GM18517 (cell line): ENCODE measurements around the gene EPN2.

Source experiments
- ATAC-seq: cut with Tn5 transposase; IDR thresholded peaks from one replicate; pipeline ENCODE4 v1.9.1; 2021; ENCODE audit warnings: mild to moderate bottlenecking, moderate library complexity; ENCODE audit not compliant: unreplicated experiment

Gene EPN2

DNA sequence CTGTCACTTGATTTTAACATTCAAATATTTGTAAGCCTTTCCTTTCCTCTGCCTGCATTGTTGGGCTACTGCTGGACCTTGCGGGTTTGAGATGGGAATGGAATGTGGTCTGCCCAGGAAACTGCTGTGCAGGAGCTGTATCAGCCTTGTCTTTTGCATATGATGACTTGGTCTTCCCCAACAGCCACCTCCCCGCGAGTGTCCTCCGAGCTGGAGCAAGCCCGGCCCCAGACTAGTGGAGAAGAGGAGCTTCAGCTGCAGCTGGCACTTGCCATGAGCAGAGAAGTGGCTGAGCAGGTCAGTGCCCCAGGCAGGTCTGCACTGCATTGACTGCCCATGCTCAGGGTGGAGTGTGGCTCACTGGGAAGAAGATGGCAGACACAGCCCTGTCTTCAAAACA is 72.5 kb downstream of the EPN2 start:
- no peak for ATAC-seq

DNA sequence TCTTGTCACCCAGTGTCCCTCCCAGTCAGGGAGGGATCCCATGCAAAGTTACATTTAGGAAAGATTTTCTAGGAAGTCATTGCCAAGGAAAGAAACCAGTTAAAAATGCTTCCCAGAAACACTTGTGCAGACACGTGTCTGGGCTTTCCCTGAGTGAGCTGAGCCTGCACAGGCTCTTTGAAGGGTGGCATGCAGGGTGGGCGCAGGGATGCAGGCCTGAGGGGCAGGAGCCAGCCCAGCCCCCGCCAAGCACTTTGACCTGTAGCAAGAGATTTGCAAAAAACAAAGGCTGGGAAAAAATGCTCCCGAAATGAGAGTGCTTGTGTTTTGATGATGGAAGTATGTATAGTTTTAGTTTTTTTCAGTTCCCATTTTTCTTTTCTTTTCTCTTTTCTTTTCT is 73.0 kb downstream of the EPN2 start:
- no peak for ATAC-seq

DNA sequence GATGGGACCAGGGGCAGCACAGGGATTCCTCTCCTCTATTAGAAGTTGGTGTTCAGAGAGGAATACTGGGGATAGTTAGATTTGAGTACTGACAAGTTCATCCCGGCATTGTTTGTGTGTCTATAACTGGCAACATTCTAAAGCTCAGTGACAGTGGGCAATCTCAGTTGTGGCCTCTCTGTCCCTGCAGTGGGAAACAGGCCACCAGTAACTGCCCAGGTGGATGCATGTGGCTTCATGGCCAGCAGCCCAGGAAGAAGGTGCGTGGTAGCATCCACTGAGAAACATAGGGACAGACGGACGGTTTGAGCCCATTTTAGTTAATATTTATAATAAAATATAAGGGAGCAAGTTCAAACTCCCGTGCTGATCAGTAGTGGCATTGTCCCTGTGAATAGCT is 73.8 kb downstream of the EPN2 start:
- ATAC-seq, result no peak

DNA sequence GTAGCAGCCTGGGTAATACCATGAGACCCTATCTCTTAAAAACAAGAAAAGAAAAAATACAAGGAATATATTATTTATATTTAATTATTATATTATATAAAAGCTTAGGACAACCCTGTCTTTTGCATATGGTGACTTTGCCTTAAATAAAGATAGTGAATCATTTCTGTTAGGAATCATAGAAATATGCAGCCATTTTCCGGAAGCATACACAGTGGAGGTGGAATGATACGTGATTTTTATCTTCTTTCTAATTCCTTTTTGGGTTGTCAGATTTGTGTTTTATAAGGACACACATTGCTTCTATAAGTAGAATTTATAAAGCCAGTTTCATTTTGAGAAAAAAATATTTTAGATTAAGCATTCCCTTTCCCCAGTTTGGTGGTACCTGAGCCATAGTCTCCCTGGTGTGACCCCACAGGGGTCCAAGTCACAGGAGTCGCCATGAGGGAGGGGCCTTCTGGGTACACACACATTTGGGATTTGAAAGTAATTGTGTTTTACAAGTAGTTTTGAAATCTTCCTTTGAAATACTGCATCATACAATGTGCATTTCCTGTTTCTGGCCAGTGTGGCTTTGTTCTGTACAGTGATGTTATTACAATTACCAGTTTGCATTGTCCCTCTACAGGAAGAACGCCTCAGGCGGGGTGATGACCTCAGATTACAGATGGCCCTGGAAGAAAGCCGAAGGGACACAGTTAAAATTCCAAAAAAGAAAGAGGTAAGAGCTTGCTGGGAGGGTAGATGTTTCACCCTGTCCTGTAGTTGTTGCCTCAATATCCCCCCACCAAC is 74.5 kb downstream of the EPN2 start:
- ATAC-seq, result no peak

DNA sequence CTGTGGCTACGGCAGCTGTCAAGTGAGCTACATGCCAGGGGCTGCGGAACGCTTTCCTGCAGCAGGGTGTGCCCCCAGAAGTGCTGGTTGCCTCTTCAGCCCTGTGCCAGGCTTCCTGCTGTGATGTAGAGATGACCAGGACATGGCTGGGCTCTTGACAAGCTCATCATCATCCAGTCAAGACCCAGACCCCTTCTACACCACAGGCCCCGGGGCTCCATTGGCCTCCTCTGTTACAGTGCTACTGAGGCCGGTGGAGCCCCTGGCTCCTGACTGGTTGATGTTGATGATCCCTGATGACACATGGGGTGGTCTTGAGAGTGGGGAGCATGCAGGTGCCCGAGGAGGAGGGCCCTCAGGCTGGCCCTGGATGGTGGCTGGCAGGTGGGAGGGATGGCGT is 75.2 kb downstream of the EPN2 start:
- ATAC-seq, result no peak

DNA sequence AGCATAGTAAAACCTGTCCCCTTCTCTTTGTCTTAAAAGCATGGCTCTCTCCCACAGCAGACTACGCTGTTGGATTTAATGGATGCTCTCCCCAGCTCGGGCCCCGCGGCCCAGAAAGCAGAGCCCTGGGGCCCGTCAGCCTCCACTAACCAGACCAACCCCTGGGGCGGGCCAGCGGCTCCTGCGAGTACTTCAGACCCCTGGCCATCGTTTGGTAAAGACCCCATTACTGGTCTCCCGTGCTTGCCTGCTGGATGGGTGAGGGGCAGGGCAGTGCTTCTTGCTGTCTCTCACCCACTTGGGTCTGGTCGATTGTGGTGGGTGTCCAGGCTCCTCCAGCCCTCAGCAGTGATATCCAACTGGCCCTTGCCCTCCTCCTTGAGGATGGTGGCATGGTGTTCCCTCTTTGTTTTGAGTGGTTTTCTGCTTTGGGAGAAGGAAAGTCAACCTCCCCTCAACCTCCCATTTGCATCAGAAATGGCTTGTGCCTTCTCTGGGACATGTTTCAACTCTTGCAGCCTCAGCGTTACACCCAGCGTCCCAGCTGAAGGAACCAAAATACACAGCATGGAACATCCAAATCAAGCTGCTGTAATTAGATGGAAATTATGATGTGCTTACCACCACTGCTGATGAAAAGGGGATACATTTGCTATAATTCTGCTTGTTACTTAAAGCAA is 76.0 kb downstream of the EPN2 start:
- ATAC-seq, result no peak

DNA sequence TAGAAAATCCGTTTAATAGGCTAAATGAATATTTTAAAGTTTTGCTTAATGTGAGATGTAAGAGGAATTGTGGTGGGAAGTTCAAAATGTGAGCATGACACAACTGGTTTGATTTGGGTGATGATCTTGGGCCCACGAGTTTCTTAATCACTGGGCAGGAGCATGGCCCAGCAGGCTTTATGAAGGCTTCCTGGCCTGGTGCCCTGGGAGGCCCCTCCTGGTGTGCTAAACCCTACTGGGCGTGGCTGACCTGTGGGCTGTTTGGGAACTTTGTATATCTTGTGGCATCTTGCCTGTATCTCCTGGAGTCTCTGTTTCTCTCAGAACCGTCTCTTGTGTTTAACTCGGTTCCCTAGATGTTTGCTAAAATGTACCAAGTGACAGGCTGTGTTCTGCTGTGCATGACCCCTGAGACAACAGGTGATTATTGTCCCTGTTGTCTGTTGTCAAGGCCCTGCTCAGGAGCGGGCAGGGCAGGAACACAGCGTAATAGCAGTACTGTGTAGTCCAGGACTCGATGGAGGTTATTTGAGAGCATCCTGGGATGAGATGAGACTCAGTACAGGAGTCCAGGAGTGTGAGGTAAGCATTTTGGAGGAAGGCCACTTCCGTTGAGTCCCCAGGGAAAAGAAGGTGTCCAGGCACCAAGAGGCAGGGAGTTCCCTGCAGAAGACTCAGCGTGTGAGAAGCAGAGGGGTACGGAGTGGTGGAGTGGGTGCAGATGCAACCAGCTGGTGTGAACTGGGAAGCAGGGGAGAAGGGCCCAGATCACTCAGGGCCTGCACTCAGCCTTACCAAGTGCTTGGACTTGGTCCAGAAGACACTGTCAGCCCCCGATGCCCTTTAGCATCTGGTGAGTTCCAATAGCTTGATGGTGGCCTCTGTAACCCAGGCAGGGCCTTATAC is 76.8 kb downstream of the EPN2 start:
- ATAC-seq, result no peak

DNA sequence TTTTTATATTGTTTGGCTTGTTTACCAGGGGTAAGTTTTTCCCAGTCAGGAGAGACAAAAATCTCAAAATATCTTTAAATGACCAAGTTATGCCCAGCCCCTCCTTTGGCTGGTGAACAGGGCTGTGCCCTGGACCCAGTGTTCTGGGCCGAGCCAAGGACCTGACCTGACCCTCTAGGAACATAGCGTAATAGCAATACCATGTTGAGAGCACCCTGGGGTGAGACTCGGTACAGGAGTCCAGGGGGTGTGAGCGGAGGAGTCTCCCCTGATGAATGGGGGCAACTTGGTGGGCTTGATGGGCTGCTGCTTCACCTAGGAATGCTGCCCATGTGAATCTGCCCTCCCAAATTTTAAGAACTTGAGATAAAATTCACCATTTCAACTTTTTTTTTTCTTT is 77.9 kb downstream of the EPN2 start:
- ATAC-seq, result no peak

DNA sequence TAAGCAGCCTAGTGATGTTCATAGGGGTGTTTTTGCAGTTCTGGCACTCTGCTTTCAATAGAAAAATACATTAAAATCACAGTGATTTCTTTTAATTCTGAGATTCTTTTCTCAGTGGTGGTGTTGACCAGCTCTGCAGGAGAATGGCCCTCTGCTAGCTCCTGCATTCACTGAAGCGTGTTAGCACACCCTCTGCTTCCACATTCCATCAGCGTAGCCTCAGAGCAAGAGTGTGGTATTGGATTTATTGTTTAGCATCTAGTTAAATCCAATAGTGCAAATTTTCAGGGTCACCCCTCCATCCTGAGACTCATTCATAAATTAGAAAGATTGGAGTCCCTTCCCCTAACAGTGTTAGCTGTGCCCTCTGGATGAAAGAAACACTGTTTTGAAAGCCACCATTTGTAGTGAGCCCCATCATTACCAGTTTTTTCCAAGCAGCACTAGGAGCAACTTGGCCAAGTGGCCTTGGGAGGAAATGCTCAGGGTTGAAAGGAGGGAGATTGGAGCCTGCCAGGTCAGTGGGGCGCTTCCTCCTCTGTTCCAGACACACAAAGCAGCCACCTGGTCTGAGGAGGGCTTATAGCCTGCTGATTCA is 79.7 kb downstream of the EPN2 start:
- no peak for ATAC-seq

DNA sequence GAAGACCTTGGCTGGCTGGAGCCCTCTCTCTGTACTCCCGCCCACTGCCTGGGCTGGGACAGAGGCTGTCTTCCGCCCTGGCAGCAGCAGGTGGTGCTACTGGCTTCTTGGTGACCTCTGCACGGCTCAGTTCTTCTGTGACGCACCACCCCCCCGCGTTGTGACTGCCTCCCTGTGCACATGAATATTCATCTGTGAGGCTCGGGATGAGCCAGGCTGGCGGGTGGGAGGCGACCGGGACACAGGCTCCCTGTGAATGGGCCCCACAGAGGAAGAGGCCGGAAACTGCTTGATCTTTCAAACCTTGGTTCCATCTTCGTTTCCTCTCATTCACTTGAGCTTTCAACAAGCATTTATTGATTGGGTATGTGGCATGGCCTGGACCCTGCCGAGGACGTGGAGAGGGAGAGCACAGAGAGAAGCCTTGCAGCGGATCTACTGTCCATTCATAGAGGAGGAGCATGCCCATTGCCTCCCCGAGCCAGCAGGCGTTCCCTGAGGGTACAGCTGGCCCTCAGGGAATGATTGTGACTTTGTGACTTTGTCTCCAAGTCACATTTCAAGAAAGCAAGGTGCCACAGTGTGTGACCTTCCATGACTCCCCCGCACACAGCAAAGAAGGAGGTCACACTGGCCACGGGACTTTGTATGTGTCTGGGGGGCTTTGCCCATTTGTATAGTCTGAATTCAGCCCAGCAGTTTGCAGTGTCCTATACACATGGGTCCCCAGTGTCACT is 80.4 kb downstream of the EPN2 start:
- no peak for ATAC-seq

DNA sequence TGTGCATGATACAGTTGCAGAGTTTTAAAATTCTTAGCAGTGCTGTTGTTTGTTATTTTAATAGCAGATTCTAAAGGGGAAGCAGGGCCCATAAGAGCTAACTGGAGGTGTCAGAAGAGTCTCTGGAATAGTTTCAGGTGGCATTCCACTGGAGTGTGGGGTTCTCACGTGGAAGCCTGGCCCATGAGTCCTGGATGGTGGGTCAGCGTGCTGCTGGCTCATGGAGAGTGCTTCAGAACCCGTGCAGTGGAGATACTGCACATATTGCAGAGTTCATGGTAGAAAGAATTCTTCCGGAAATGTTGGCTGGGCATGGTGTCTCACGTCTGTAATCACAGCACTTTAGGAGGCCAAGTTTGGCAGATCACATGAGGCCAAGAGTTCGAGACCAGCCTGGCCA is 81.4 kb downstream of the EPN2 start:
- no peak for ATAC-seq

DNA sequence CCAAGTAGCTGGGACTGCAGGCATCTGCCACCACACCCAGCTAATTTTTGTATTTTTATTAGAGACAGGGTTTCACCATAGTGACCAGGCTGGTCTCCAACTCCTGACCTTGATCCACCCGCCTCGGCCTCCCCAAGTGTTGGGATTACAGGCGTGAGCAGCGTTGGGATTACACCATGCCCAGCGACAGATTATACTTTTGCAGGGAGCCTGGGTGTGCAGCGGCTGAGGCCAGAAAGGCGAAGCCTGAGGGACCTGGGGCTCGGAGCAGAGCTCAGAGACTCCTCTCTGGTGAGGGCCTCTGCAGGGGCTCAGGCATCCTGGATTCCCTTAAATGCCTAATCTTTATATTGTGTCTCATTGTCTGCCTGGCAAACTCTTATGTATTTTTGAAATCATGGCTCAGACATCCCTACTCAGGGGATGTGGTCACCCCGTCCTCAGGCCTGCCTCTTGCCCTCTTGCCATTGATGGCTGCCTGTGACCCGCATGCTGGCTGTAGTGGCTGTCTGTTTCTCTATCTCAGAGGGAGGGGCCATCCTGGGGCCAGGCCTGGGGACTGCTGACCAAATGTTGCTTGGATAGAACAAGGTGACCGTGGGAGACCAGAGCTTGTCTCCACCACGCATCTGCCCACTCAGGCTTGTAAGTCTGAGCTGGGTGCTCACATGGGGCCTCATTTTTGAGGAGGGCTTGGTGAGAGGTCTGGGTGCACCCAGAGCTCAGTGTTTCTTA is 82.8 kb downstream of the EPN2 start:
- no peak for ATAC-seq

DNA sequence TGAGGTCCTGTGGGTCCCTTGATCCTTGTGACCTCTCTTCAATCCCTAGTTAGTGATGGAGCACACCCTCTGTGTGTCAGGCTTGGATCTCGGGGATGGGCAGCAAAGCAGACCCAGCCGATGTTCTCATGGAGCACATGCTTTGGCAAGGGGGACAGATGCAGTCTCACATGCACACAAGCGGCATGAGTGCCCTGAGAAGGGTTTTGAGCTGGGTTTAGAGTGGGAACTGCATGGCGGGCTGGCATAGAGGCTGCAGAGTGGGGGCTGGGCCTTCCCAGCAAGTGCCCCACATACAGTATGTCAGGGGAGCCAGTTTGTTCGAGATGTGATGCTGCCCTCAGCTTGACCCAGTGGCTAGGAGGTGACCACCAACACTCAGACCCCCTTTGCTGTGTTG is 83.7 kb downstream of the EPN2 start:
- no peak for ATAC-seq

DNA sequence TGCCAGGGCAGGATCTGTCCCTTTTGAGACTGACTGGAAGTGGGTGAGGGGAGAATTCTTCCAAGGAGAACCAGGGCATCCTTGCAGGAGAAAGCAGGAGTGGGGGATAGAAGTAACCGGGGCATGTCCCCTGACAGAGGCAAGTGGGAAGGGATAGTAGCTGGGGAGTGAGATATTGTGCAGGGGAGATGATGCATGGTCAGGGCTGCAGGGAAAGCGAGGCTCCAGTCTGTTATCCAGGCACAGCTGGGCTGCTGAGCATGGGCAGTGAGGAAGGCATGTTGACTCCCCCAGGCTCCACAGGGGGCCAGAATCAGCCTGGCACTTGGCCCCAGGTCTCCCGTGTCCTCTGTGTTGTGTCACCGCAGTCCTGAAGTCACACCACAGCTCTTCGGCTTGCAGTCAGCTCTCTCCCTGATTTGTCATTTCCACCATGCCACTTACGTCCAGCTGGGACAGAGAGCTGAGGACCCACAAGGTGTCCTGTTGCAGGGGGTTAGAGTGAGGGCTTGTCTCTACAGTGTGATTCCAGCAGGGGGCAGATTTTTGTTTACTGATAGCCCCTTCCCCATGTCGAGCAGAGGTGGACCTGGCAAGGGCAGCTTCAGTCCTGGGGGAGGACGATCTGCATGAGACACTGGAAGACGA is 84.4 kb downstream of the EPN2 start:
- ATAC-seq, result no peak

DNA sequence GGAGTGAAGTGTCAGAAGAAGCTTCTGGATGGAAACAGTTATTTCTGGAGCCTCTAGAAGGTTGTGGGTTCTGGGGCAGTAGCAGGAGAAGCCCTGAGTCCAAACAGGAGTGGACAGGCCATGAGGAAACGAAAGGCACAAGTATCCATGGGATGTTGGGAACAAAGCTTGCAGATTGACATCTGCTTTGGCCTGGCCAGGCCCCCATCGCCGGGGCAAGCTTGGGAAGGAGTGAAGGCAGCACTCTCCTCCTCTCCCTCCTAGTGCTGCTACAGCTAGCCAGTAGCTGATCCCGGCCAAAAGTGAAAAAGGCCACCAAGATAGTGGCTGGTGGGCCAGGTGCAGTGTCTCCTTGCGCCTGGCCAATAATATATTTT is 85.0 kb downstream of the EPN2 start:
- no peak for ATAC-seq

DNA sequence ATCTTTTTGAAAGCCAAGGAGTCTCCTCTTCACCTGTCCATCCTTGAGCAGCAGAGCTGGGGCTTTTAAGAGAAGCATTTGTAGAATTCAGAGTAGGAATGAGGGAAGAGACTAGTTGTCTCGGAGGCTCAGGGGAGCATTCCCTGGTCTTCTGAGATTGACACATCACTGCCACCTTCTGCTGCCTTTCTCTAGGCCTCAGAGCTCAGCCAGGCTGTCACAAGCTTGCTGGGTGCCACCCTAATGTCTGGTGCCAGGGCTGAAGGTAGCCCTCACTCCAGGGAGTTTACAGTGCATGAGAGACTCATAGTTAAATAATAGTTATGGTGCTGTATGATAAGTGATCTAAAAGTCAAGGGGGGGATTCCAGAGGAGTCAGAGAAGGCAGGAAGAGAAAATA is 85.7 kb downstream of the EPN2 start:
- ATAC-seq, result no peak

DNA sequence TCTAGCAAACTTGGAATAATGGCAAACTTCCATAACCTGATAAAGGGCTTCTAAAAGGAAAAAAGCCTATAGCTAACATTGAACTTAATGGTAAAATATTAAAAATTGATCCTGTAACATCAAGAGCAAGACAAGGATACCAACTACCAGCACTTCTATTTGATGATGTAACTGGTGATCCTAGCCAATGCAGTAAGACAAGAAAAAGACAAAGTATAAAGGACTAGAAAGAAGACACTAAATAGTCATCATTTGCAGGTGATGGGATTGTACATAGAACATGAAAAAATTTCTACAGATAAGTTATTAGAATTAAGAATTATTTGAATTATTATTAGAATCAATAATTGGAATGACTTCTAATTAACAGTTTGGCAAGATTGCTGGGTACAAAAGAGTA is 88.4 kb downstream of the EPN2 start:
- no peak for ATAC-seq

DNA sequence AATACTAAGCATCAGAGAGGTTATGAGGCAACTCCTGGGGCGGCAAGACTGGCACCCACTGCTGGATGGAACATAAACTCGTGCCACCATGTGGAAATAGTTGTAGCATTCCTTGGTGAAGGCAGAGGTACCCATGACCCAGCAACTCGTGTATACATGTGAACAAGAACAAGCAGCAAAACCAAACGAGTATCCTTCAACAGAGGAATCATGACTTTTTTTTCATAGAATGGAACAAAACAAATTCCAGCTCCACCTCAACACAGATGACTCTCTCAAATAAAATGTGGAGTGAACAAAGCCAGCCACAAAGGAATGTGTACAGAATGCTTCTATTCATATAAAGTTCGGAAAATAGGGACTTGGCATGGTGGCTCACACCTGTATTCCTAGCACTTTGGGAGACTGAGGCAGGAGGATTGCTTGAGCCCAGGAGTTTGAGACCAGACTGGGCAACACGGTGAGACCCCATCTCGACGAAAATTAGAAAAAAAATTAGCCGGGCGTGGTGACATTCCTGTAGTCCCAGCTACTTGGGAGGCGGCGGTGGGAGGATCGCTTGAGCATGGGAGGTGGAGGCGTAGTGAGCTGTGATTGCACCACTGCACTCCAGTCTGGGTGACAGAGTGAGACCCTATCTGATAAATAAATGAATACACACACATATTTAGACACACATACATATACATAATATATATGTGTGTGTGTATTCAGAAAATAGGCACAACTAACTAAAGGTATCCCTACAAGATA is 90.0 kb downstream of the EPN2 start:
- ATAC-seq, result no peak
